Measurements from ENCODE around the gene SUSD4.

GRCh38 chr1:223248770-223249140 lies 115.2 kb downstream of the SUSD4 start:
- no peak for TF ChIP-seq POLR2A (IDR thresholded peaks at IDR 0.05; ENCODE audit: low read depth)
- TF ChIP-seq, protein P1, sequence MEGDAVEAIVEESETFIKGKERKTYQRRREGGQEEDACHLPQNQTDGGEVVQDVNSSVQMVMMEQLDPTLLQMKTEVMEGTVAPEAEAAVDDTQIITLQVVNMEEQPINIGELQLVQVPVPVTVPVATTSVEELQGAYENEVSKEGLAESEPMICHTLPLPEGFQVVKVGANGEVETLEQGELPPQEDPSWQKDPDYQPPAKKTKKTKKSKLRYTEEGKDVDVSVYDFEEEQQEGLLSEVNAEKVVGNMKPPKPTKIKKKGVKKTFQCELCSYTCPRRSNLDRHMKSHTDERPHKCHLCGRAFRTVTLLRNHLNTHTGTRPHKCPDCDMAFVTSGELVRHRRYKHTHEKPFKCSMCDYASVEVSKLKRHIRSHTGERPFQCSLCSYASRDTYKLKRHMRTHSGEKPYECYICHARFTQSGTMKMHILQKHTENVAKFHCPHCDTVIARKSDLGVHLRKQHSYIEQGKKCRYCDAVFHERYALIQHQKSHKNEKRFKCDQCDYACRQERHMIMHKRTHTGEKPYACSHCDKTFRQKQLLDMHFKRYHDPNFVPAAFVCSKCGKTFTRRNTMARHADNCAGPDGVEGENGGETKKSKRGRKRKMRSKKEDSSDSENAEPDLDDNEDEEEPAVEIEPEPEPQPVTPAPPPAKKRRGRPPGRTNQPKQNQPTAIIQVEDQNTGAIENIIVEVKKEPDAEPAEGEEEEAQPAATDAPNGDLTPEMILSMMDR (IDR thresholded peaks at IDR 0.05): no peak
- no peak for TF ChIP-seq EP300 (IDR thresholded peaks at IDR 0.05)
